Kidney (tissue), 14 donors: Measurements from ENCODE around the gene WDR55. TPM values are rescaled to one million over a fixed set of nuclear protein-coding genes. Genes with fewer than 3 reads are reported as not detected.

Source experiments
- DNase-seq, 5 donors: peaks; one replicate each; pipeline ENCODE4 v3.0.0-alpha.2; 2013 to 2020
- FAIRE-seq: peaks from 2 replicates; lab custom pipeline; 2012; peaks lifted over from hg19 to GRCh38; lab: Jason Lieb, UNC
- H3K27ac ChIP-seq, 2 donors: one replicate each; pipeline ENCODE4 v1.7.0; 2013; ENCODE audit warnings: low read depth in 2 of 2, low read length in 2 of 2, inconsistent platforms in 1 of 2
- H3K27me3 ChIP-seq: one replicate; pipeline ENCODE4 v1.7.1; 2013; ENCODE audit warnings: low read length, inconsistent platforms; ENCODE audit not compliant: control insufficient read depth, insufficient read depth
- H3K36me3 ChIP-seq, 3 donors: one replicate each; pipeline versions ENCODE4 v1.7.0 to v1.7.1; 2013; ENCODE audit warnings: low read length in 3 of 3, control low read depth in 1 of 3, inconsistent platforms in 1 of 3; ENCODE audit not compliant: insufficient read depth in 3 of 3, control insufficient read depth in 2 of 3
- H3K4me1 ChIP-seq, 3 donors: one replicate each; pipeline versions ENCODE4 v1.7.0 to v1.7.1; 2013; ENCODE audit warnings: low read length in 3 of 3, inconsistent platforms in 1 of 3, low read depth in 1 of 3; ENCODE audit not compliant: control insufficient read depth in 2 of 3, insufficient read depth in 2 of 3
- H3K4me3 ChIP-seq, 3 donors: one replicate each; pipeline versions ENCODE4 v1.7.0 to v1.8.1; 2013; ENCODE audit warnings: low read length in 3 of 3, control low read depth in 1 of 3, inconsistent platforms in 1 of 3
- H3K9ac ChIP-seq, 3 donors: one replicate each; pipeline versions ENCODE4 v1.7.0 to v1.7.1; 2013; ENCODE audit warnings: low read length in 3 of 3, control low read depth in 1 of 3, inconsistent platforms in 1 of 3
- H3K9me3 ChIP-seq, 3 donors: one replicate each; pipeline versions ENCODE4 v1.7.0 to v1.7.1; 2013; ENCODE audit warnings: low read length in 3 of 3, control low read depth in 1 of 3, inconsistent platforms in 1 of 3; ENCODE audit not compliant: control insufficient read depth in 2 of 3, insufficient read depth in 1 of 3
- CTCF ChIP-seq: IDR thresholded peaks from 3 replicates; pipeline ENCODE4 v1.5.1; 2012; ENCODE audit warnings: mild to moderate bottlenecking, moderate library complexity, borderline replicate concordance; ENCODE audit not compliant: insufficient read depth; ENCODE audit errors: extremely low read depth
- intact Hi-C: fragments of 100-400 bp; cut with DNase I; formaldehyde crosslinking; loops from one replicate; pipeline ENCODE4 v1.11.1; 2022
- polyA plus RNA-seq: library from polyadenylated mRNA; stranded (reverse); fragments of 350-450 nt; fragmentation: Illumina TruSeq; extraction: RNeasy Lipid Tissue Mini Kit (QIAGEN cat#74804); gene quantifications from one replicate; pipeline ENCODE4 v1.2.3, GENCODE V29; 2014; ENCODE audit warnings: low read depth, low replicate concordance; ENCODE audit not compliant: insufficient read depth
- total RNA-seq: library from RNA; stranded (reverse); fragmentation: NEBNext Ultra II Directional; extraction: Animal tissue kit (Norgen Biotek cat#: 25700); gene quantifications from one replicate; pipeline ENCODE4 v1.2.1, GENCODE V29; 2021
- donor health status: control.
- donor health status: control.
- donor health status: control.
- donor health status: control.
- donor health status: control.
- donor health status: DM: yes; HTN: yes; CAD: no.
- donor health status: Normal renal cell carcinoma (clear cell type).

Gene WDR55
- total and polyA plus RNA-seq, 2 donors from 2014 or later, result 13.7 to 20.8 TPM

GRCh38 chr5:140631036-140631417, 33.7 kb upstream of the WDR55 start:
- H3K27ac ChIP-seq, result peak overlapping the region; percentile 34 to 43
- H3K36me3 ChIP-seq, result no peaks in the 10 kb centered on the region
- peaks cover 7% of the 10 kb centered on the region for H3K27me3 ChIP-seq
- H3K9ac ChIP-seq, result peak overlapping the region in 1 of 3 donors; percentile 67
- DNase-seq, result no peak
- H3K4me1 ChIP-seq, result peaks cover 0 to 16% (median 0%) of the 10 kb centered on the region in 3 donors
- no peak for FAIRE-seq
- H3K4me3 ChIP-seq, result peak overlapping the region in 2 of 3 donors; percentile 83 to 88
- TF ChIP-seq CTCF, result no peak
- intact Hi-C loops, result no loop called here
- H3K9me3 ChIP-seq, result no peaks in the 10 kb centered on the region

GRCh38 chr5:140631831-140632365, 32.8 kb upstream of the WDR55 start:
- Histone ChIP-seq H3K36me3 (no peaks in the 10 kb centered on the region), H3K9ac (peak overlapping the region in 2 of 3 donors; percentile 59 to 67), H3K27me3 (peaks cover 7% of the 10 kb centered on the region), H3K4me1 (peaks cover 0 to 16% (median 0%) of the 10 kb centered on the region in 3 donors), H3K27ac (peak overlapping the region; percentile 65 to 77), H3K4me3 (peak overlapping the region; percentile 38 to 88 (median 83)), H3K9me3 (no peaks in the 10 kb centered on the region)
- no peak for TF ChIP-seq CTCF
- no peak for FAIRE-seq
- DNase-seq, result peak in 4 of 5 donors; percentile 57 to 75 (median 66)
- intact Hi-C loops, result no loop called here

GRCh38 chr5:140632366-140633020, 32.2 kb upstream of the WDR55 start:
- Histone ChIP-seq H3K4me1 (peaks cover 0 to 16% (median 0%) of the 10 kb centered on the region in 3 donors), H3K36me3 (no peaks in the 10 kb centered on the region), H3K4me3 (peak overlapping the region; percentile 38 to 88 (median 83)), H3K9ac (peak overlapping the region; percentile 35 to 67 (median 58)), H3K27ac (peak overlapping the region; percentile 65 to 77), H3K9me3 (no peaks in the 10 kb centered on the region), H3K27me3 (peaks cover 7% of the 10 kb centered on the region)
- TF ChIP-seq CTCF, result no peak
- peak; percentile 40 to 86 (median 58) for DNase-seq
- intact Hi-C loops, result no loop called here
- FAIRE-seq, result no peak
